Measurements from ENCODE around the gene RFX2.
A peak's percentile ranks its signal among the peaks of the same experiment; 100 is the strongest.
"Not testable (repeated sequence)": the region's sequence is repeated elsewhere in the genome, so short reads cannot be mapped to it uniquely, and the experiment has no call there.

Gene RFX2

DNA sequence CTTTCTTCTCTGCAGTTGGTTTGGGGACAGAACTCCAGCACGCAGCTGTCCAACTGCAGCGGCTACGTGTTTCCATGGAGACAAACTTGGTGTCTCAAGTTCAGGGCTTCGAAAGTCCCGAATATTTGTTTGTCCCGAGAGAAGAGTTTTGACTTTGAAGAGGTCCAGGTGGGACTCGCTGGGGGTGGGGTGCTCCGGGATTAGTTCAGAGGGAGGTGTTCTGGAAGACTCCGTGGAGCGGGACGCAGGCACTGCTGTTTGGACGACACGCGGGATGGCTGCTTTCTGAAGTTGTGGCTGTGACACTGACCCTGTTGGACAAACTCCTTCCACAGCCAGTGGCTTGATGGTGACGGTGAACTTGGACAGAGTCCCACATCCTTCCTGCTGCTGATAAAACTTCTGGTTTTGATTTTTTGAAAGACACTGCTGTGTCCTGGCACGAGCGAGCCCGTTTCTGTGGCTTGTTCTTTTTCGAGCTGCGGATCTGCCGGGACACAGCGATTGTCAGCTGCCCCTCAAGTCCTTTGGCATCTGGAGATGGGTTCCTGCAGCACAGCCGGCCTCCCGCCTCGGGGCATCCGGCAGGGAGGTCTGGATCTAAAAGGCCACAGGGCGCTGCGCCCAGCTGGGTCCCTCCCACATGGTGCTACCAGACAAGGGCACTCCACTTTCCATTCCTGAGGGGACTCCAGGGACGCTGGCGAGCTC, 116.5 kb downstream of the RFX2 start:
- no peak overlapping the region for H3K4me3 ChIP-seq (ENCODE audit: low read depth, low read length)

DNA sequence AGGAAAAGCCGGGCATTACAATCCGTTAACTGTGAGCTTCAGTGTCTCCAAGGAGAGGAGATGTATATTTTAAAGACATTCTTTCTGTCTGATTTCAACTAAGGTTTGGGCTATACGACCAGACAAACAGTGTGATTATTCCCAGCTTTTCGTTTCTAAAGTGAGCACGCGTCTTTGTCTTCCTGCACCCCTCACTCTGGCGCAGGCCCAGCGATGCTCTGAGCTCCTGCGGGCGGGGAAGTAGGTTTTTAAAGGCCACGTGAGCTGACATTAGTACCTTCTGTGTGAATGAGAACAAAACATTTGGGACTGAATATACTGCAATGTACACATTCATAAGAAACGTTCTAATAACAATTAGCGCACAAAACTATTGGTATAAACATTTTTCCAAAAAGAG, 117.1 kb downstream of the RFX2 start:
- no peak overlapping the region for H3K4me3 ChIP-seq (ENCODE audit: low read depth, low read length)

DNA sequence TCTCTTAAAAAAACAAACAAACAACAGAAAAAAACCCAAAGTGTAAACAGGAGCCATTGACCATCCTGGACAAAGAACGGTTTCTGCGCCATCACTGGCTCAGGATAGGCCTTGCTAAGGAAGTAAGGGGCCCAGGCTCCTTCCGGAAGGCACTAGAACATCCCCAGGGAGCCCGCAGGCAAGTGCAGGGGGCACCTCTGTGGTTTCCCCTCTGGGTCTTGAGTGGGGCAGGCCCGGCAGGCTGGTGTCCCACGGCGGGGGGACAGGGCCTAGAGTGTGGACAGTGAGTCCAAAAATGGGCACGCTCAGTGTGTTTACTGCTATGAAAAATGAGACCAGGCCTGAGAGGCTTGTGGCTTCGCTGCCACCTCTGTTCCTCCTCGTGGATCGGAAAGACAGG, 117.5 kb downstream of the RFX2 start:
- no peak overlapping the region for H3K4me3 ChIP-seq (ENCODE audit: low read depth, low read length)

DNA sequence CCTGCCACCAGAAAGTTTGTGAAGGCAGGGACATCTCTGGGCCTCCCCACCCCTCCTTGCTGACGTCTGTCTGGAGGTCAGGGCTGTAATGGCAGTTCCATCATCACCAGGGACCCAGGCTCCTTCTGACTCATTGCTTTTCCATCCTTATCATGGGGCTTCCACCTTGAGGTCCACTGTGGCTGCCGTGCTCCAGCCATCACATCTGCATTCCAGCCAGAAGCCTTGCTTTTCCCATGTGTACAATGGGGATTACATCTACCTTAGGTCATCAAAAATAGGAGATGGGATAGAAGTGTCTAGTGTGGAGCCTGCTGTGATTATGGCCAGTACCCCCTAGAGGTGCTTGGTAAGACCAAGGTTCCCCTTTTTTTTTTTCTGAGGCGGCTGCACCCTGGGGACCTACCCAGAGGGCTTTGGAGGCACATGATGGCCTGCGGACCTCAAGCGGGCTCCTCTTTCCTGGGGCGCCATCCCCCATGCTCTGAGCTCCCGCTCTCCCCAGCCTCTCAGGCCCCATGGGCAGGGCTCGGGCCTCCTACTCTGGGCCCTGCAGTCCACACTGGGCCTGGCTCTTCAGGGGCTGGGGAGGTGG, 119.0 kb downstream of the RFX2 start:
- no peak overlapping the region for H3K4me3 ChIP-seq (ENCODE audit: low read depth, low read length)

DNA sequence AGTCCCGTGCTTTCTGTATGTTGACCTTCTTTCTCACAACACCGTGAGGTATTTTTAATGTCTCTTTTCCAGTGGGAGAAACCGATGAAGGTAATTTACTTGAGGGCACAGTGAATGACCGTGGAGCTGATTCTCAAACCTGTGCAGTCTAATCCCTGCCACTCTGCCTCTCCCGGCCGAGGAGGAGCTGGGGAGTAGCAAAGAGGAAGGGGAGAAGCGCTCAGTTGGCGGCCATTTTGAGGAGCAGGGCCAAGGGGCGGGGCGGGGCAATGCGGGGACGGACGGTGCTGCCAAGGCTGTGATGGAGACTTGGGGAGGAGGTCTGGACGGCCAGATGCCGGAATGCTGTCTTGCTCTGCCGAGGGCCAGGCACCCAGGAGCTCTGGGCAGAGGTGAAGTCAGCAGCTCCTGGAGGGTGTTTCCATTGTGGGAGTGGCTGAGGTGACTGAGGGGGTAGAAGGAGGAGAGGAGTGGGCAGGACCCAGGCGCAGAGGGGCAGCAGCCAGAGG, 120.0 kb downstream of the RFX2 start:
- H3K4me3 ChIP-seq (ENCODE audit: low read depth, low read length) = no peak overlapping the region

DNA sequence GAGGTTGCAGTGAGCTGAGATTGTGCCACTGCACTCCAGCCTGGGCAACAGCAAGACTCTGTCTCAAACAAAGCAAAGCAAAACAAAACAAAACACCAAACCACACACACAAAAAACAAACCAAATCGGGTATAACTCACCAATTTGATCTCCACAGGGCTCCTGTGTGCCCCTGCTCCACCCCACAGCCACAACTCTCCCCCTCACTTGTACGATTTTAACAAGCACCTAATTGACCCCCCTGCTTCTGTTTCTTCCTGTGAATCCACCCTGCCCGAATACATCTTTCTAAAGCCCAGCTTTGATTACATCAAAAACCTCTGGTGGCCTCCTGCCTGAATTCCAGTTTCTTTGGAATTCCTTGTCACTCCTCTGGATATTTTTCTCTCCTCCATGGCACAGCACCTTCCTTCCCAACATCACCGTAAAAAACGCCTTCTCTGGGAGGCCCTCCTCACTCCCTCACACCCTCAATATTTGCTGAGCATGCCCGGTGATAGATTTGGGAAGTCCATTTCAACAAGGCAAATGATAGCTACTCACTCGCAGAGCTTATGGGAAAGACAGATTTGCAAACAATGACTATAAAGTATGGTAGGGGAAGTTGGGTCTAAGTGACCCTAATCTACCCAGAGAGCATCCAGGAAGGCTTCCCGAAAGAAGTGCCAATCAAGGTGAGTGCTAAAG, 120.8 kb downstream of the RFX2 start:
- H3K4me3 ChIP-seq (ENCODE audit: low read depth, low read length) = no peak overlapping the region

DNA sequence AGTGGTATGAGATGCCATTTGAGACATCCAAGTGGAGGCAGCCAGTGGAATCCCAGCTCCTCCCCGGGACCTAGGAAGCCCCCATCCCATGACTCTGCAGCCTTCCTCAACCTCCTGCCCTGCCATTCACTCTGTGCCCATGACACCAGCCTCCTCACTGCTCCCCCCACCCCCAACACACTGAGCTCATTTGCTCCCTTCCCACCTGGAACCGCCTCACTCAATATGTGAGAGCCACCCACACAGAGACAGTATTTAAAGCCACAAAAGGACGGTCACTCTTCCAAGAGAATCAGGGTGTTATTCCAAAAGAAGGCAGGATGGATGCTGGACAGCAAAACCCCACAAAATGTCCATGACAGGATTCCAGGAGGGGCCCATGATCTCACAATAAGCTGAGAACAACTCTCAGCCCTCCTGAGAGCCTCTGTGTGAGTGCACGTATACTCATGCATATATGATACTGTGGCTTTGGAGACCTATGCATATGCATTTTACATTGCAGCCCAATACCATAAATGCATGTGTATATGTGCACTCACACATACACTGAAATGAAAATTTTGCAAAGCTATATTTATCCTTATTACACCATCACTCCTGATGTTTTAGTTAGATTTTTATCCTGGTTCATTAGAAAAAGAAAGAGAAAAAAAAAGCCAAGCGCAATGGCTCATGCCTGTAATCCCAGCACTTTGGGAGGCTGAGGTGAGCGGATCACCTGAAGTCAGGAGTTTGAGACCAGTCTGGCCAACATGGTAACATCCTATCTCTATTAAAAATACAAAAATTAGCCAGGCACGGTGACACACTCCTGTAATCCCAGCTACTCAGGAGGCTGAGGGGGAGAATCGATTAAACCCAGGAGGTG, 121.5 kb downstream of the RFX2 start:
- no peak overlapping the region for H3K4me3 ChIP-seq (ENCODE audit: low read depth, low read length)

DNA sequence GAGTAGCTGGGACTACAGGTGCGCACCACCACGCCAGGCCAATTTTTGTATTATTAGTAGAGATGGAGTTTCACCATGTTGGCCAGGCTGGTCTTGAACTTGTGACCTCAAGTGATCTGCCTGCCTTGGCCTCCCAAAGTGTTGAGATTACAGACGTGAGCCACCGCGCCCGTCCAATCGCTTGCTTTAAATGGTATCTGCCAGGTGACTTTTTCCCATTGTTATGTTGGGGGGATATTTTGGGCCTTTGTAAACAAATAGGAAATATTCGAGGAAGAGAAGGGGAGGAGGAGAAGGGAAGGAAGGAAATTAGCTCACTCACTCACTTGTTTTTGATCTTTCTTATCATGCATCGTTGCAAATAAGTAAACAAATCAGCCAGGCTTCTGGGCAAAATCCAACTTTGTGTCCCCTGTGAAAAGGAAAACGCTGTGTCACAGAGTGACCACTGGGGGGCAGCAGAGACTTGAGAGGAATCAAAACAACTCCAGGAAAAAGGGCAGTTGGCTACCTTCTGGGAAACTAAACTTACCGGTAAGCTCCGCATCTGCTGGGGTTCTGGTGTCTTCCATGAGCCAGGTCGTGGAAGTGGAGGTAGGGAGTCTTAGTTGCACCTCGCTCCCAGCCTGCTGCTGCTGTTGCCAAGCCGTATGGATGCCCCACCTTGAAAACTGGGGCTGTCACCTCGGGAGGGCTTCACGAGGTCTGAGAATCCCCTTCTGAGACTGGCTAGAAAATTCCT, 123.1 kb downstream of the RFX2 start:
- no peak overlapping the region for H3K4me3 ChIP-seq (ENCODE audit: low read depth, low read length)

DNA sequence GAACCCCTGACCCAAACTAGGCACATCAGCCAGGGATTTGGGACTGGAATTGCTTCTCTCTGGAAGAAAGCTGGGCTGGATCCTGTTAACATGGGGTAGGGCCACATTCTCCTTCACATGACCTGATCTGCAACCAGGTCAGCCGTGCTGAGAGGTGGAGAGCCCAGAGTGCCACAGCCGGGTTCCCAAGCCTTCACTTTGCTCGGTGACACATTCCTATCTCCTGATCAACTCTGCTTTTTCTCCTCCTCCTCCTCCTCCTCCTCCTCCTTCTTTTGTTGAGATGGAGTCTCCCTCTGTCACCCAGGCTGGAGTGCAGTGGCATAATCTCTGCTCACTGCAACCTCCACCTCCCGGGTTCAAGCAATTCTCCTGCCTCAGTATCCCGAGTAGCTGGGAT, 124.5 kb downstream of the RFX2 start:
- not testable (repeated sequence) for H3K4me3 ChIP-seq (ENCODE audit: low read depth, low read length)

DNA sequence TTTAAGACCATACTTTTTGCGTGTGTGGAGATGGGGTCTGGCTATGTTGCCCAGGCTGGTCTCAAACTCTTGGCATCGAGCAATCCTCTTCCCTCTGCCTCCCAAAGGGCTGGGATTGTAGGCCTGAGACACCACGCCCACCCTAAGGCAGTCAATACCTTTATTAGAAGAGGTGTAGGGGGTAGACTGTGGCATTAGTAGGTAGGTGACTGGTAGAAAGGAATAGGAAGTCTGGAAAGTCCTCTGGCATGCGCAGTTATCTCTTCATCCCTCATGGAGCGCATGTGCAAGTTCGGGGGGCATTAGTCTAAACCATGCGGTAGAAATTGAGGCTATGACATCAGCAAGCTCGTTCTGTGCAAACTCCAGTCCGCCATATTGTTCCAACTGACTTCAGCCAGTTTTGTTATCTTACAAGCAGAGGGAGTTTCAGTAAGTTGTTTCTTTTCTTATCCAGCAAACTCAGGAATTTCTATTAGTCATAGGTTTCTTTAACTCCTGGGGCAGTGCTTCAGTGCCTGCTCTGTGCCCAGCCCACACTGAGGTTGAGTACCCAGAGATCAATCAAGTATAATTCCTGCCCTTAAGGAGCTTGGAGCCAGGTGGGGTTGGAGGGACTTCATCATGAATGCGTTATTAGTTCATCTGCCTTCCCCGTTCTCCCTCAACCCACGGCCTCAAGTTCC, 125.1 kb downstream of the RFX2 start:
- H3K4me3 ChIP-seq (ENCODE audit: low read depth, low read length) = no peak overlapping the region

DNA sequence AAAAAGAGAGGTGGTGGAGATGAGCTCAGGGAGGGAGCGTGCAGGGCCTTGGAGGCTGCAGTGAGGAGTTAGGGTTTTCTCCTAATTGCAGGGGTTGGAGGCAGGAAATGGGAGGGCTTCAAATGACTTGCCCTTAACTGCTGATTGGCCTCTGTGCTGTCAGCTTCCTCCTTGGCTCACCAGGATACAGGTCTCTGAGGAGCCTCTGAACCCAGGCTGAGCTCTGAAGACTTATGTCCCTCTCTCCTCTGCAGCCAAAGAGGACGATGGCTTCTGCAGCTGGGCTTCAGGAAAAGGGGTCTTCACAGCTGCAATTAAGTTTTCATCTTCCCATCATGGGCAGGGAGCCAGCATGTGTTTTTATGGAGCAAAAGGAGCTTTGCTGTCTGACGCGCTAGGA, 125.7 kb downstream of the RFX2 start:
- no peak overlapping the region for H3K4me3 ChIP-seq (ENCODE audit: low read depth, low read length)

DNA sequence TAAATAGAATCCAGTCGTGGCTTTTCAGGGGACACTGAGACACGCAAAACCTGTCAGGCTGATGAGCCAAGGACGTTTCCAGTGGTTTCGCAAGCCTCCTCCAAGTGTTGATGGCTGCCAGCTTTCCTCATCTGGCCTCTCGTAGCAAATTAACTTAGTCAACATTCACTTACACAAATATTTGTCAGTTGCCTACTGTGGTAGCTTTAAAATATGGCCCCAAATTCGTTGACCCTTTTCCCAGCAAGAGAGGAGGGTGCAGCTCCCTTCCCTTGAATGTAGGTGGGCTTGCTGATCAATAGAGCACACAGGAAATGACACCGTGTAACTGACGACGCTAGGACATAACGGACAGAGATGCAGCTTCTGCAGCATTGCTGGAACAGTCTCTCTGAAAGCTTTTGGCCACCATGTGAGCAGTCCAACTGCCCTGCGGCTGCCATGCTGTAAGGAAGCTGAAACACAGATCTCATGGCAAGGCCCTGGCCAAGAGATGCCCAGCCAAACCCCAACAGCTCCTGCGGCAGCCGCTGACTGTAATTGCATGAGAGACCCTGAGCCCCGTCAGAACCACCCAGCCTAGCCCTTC, 126.8 kb downstream of the RFX2 start:
- no peak overlapping the region for H3K4me3 ChIP-seq (ENCODE audit: low read depth, low read length)

DNA sequence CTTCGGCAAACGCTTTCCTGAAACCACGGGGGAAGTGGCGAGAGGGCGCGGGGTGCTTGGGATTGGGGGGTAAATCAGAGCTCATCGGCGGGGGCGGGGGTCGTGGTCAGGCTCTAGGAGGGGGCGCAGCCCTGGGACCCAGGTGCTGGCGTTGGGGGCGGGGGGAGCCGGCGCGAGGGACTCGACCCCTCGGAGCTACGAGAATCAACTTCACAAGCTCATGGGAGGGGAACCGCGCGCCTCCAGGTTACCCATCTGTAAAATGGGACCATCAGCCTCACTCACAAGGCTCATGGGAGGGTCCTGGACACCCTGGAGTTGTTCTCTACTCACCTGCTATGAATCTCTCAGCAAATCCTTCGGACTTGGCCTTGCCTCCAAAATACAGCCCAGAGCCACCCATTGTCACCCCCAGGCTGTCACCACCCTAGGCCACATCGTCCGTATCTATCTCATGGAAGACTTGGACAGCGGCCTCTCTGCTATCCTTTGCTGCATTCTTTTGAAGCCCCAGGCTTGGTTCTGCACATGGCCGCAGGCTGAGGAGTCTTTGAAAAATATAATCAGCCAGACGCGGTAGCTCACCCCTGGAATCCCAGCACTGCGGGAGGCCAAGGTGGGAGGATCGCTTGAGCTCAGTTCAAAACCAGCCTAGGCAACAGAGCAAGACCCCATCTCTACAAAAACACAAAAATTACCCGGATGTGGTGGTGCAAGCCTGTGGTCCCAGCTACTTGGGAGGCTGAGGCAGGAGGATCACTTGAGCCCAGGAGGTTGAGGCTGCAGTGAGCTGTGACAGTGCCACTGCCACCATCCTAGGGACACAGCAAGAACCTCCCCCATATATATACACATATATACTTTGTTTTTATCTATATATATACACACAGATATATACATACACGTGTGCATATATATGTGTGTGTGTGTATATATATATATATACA, 131.4 kb downstream of the RFX2 start:
- peak overlapping the region; percentile 45 for H3K4me3 ChIP-seq (ENCODE audit: low read depth, low read length)

DNA sequence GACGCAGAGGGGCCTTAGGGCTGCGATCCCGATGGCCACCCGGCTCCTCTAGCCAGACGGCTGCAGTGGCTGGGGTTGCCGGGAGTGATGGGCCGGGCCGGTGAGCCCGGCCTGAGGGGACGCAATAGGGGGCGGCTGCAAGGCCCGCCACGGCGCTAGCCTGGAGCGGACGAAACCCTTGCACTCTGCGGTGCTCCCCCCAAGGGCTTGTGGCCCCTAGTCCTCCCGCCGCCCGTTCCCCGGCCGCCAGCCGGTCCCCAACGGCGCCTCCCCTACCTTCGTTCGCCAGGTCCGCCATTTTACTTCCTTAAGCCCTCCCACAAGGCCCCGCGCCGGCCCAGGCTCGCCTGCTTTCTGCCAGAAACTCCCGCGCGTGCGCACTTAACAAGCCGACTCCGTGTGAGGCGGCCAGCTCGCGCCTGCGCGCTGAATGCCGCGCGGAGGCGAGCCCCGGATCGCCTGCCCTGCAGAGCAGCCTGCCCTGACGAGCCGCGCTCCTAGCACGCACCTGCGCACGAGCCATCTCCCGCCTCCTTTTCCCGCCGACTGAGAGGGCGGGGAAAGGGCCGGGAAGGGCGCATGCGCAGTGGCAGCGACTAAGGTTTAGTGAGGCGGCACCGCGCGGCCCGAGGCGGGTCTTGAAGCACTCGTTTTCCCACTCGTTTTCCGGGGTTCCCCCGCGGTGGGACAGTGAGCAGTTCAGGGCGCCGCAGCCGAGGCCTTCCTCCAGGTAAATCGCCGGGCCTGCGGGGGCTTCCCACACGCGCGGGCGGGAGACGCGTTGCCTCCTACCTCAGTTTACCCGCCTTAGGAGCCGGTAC, 132.3 kb downstream of the RFX2 start, which contains the start of gene RANBP3:
Gene RANBP3, minus strand, starts transcription at position 356 of the 821 bp plus-strand sequence. Its CDS starts 58 bp downstream, at position 298.
- H3K4me3 ChIP-seq (ENCODE audit: low read depth, low read length) = peak within 1 kb of the TSS; percentile 83

DNA sequence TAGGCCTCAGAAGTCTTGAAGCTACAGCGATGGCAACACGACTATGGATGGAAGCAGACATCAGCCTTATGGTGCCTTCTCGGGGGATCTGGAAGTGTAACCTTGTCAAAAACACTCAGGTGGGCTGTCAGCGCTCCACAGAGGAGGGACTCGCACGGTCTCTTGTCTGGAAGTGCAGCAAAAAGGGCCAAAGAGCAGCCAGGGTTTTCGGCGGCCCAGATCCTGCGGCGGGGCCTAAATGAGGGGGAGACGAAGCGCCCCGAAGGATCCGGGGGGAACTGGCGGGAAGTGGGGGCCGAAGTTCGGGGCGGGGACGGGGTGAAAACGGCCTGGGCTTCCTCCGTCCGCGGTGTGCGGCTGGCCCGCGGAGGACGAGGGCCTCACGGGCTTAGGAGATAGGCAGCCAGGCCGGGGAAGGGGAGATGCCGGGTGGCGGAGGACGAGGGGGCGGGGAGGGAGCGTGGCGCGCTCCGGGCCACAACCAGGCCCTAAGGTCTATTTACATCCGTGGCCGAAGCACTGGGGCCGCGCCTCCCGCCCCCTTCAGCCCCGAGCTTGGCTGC, 133.0 kb downstream of the RFX2 start:
- peak overlapping the region; percentile 83 for H3K4me3 ChIP-seq (ENCODE audit: low read depth, low read length)

DNA sequence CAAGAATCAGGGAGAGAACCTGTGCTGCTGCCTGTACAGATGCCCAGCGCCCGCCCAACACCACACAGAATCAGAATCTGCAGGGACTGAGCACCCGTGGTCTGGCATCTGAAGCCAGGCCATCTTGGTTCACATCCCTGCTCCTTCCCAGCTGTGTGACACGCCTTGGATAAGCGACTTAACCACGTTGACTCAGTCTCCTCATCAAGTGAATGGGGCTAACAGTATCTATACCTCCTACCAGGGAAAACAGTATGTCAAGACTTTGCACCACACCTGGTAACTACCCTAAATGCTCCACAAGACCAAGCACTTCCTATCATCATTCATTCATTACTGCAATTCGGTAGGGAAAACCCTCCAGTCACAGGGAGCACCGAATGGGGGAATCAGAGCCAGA, 133.5 kb downstream of the RFX2 start:
- H3K4me3 ChIP-seq (ENCODE audit: low read depth, low read length) = peak overlapping the region; percentile 83

DNA sequence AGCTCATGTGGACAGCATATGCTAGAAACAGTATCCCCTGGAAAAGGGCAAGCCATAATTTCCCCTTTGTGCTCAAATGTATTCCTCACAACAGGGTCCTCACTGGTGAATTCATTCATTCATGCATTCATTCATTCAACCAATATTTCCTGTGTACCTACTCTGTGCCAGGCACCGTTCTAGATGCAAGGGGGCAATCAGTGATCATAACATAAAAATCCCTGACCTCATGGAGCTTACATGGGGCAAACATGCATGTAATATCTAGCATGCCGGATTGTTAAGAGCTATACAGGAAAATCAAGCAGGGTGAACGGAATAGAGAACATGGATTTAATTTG, 134.9 kb downstream of the RFX2 start:
- no peak overlapping the region for H3K4me3 ChIP-seq (ENCODE audit: low read depth, low read length)
